Astrocyte of the spinal cord (primary cell): ENCODE data around the gene NOL3.

Experiments used
- DNase-seq: peaks from one replicate; pipeline ENCODE4 v3.0.0; 2011; ENCODE audit warnings: low read depth, low spot score
- H3K4me3 ChIP-seq: 2 replicates; pipeline ENCODE4 v1.5.1; 2011; ENCODE audit warnings: low read depth, mild to moderate bottlenecking, low read length, moderate library complexity
- CTCF ChIP-seq: IDR thresholded peaks from 2 replicates; pipeline ENCODE4 v1.5.1; 2012; ENCODE audit warnings: low read depth, mild to moderate bottlenecking, low read length, inconsistent platforms
- in situ Hi-C: cut with HindIII; loops from 2 replicates; pipeline ENCODE4 v1.10.0; 2017; ENCODE audit warnings: low sequenced_read_pairs

The NOL3 gene

GRCh38 chr16:67193536-67193935, 23.2 kb downstream of the NOL3 start:
- in situ Hi-C loops, result no loop called here
- H3K4me3 ChIP-seq, result peak overlapping the region; percentile 89
- TF ChIP-seq CTCF, result no peak
- no peak for DNase-seq

- DNase-seq, result no peak
- in situ Hi-C loops, result no loop called here
- no peak overlapping the region for H3K4me3 ChIP-seq
- no peak for TF ChIP-seq CTCF
These were observed 23.9 kb downstream of the NOL3 start for GRCh38 chr16:67194260-67194659.

- H3K4me3 ChIP-seq, result no peak overlapping the region
- DNase-seq, result no peak
- in situ Hi-C loops, result no loop called here
- TF ChIP-seq CTCF, result no peak
These were observed 25.3 kb downstream of the NOL3 start for GRCh38 chr16:67195676-67196075.

GRCh38 chr16:67196881-67197280, 26.5 kb downstream of the NOL3 start:
- in situ Hi-C loops, result no loop called here
- TF ChIP-seq CTCF, result no peak
- no peak overlapping the region for H3K4me3 ChIP-seq
- DNase-seq, result no peak

GRCh38 chr16:67197704-67198103, 27.4 kb downstream of the NOL3 start:
- no peak for DNase-seq
- no peak overlapping the region for H3K4me3 ChIP-seq
- TF ChIP-seq CTCF, result no peak
- in situ Hi-C loops, result no loop called here

GRCh38 chr16:67198238-67198734, 27.9 kb downstream of the NOL3 start:
- no peak overlapping the region for H3K4me3 ChIP-seq
- DNase-seq, result peak; percentile 41
- peak; percentile 85 for TF ChIP-seq CTCF
- in situ Hi-C loops, result no loop called here
